SW480 (cell line): ENCODE measurements around the gene SYNPO2L.
"Not testable (repeated sequence)": the region's sequence is repeated elsewhere in the genome, so short reads cannot be mapped to it uniquely, and the experiment has no call there.

Source experiments
- DNase-seq: peaks from one replicate; pipeline ENCODE4 v3.0.0-alpha.2; 2016; ENCODE audit warnings: low spot score

Gene SYNPO2L

GRCh38 chr10:73617143-73617542 is 38.7 kb downstream of the SYNPO2L start:
- not testable (repeated sequence) for DNase-seq

- no peak for DNase-seq
Measured at GRCh38 chr10:73614720-73615119, 41.1 kb downstream of the SYNPO2L start.

GRCh38 chr10:73609116-73609515 is 46.7 kb downstream of the SYNPO2L start:
- no peak for DNase-seq

GRCh38 chr10:73601486-73601921 is 54.3 kb downstream of the SYNPO2L start:
- peak; percentile 39 for DNase-seq

GRCh38 chr10:73597346-73597745 is 58.5 kb downstream of the SYNPO2L start:
- no peak for DNase-seq
